ENCODE results near the gene COX19. TPM values are rescaled to one million over a fixed set of nuclear protein-coding genes. Genes with fewer than 3 reads are reported as not detected.

Gene COX19
- total RNA-seq, 6 experiments from 2014 or later = 5.6 to 7.6 (median 6.5) TPM

- no peak overlapping the region for H3K4me3 Mint-ChIP-seq
Measured at GRCh38 chr7:951881-952547, 23.3 kb downstream of the COX19 start.

GRCh38 chr7:949021-949934 is 26.1 kb downstream of the COX19 start:
- DNase-seq = no peak
- Mint-ChIP-seq H3K9me3 (no peaks in the 10 kb centered on the region), H3K4me3 (no peak overlapping the region), H3K27ac (no peak overlapping the region), H3K27me3 (ENCODE audit: insufficient read depth) (peaks cover 21% of the 10 kb centered on the region), H3K36me3 (ENCODE audit: low read depth) (no peaks in the 10 kb centered on the region), H3K4me1 (ENCODE audit: low read depth) (no peaks in the 10 kb centered on the region)
- no peak for TF ChIP-seq CTCF (IDR thresholded peaks at IDR 0.05)

More at GRCh38 chr7:951881-952547, 23.3 kb downstream of the COX19 start:
- no peak overlapping the region for H3K27ac Mint-ChIP-seq
- no peak for DNase-seq
- H3K9me3 Mint-ChIP-seq = no peaks in the 10 kb centered on the region
- TF ChIP-seq CTCF (IDR thresholded peaks at IDR 0.05) = no peak
- H3K36me3 Mint-ChIP-seq (ENCODE audit: low read depth) = no peaks in the 10 kb centered on the region
- no peaks in the 10 kb centered on the region for H3K4me1 Mint-ChIP-seq (ENCODE audit: low read depth)
- H3K27me3 Mint-ChIP-seq (ENCODE audit: insufficient read depth) = peaks cover 35% of the 10 kb centered on the region

- no peak for DNase-seq
- Mint-ChIP-seq H3K4me1 (ENCODE audit: low read depth) (no peaks in the 10 kb centered on the region), H3K27me3 (ENCODE audit: insufficient read depth) (peaks cover 20% of the 10 kb centered on the region), H3K4me3 (no peak overlapping the region), H3K36me3 (ENCODE audit: low read depth) (no peaks in the 10 kb centered on the region), H3K27ac (no peak overlapping the region), H3K9me3 (no peaks in the 10 kb centered on the region)
- no peak for TF ChIP-seq CTCF (IDR thresholded peaks at IDR 0.05)
Measured at GRCh38 chr7:947391-948210, 27.7 kb downstream of the COX19 start.

DNA sequence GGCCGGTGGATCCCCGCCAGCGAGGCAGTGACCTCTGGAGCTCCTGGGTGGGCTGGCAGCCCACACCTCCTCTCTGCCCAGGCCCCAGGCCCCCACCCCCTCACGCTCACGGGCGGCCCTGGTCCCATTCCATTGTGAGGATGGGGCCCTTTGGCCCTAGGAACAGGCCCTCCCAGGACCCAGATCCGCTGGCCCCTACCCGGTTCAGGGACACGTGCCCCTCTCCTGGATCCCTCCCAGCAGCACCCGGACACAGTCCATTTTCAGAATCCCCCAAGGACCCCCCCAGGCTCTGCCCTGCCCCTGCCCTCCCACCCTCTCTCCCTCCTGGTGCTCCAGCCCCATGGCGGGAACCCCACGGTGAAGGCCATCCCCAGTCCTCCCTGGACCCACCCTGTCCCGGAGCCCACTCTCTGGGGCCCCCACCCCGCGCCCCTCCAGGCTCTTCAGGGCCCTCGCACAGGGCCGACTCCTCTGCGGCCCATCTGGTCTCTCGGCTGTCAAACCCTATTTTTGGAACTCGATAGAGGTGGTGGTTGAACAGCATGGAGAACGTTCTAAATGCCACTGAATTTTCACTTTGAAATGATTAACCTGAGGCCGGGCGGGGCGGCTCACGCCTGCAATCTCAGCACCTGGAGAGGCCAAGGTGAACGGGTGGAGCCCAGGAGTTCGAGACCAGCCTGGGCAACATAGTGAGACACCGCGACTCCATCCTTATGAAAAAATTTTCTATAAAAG is 28.9 kb downstream of the COX19 start:
- no peak overlapping the region for H3K27ac Mint-ChIP-seq
- H3K4me3 Mint-ChIP-seq = no peak overlapping the region
- no peaks in the 10 kb centered on the region for H3K36me3 Mint-ChIP-seq (ENCODE audit: low read depth)
- DNase-seq = no peak
- H3K4me1 Mint-ChIP-seq (ENCODE audit: low read depth) = no peaks in the 10 kb centered on the region
- H3K9me3 Mint-ChIP-seq = no peaks in the 10 kb centered on the region
- TF ChIP-seq CTCF (IDR thresholded peaks at IDR 0.05) = no peak
- peaks cover 13% of the 10 kb centered on the region for H3K27me3 Mint-ChIP-seq (ENCODE audit: insufficient read depth)
